Activated CD4-positive, CD25-positive, alpha-beta regulatory T cell (primary cell): Measurements from ENCODE around the gene FOSB.
"Not testable (repeated sequence)": the region's sequence is repeated elsewhere in the genome, so short reads cannot be mapped to it uniquely, and the experiment has no call there.

Experiments
- DNase-seq, 4 experiments: peaks; one replicate each; lab custom pipeline; 2025; lab: John Stamatoyannopoulos, UW

The FOSB gene

DNA sequence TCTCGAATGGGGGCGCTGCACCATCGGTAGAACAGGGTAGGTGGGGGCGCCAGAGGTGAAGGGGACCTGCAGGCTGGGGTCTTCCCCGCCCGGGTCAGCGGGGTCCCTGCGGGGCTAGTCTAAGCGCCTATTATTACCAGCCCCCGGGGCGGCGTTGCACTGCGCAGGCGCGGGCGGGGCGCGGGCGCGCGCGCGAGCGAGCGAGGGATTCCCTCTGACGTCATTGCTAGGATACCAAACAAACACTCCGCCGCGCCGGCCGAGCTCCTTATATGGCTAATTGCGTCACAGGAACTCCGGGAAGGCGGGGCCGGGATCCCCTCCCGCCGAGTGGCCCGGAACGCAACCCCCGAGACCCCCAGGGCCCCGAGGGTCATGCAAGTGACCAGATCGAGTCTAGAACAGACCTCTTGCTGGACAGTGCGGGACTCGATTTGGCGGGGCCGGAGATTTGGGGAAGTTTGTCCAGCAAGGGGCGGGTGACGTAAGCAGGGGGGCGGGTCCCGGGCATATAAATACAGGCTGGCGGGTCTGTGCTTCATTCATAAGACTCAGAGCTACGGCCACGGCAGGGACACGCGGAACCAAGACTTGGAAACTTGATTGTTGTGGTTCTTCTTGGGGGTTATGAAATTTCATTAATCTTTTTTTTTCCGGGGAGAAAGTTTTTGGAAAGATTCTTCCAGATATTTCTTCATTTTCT is at the start of gene FOSB:
FOSB (plus strand) TSS at position 541 of the 703 bp plus-strand sequence. CDS start 591 bp downstream, outside the sequence.
- DNase-seq, result peak; percentile 82 to 94 (median 88)

DNA sequence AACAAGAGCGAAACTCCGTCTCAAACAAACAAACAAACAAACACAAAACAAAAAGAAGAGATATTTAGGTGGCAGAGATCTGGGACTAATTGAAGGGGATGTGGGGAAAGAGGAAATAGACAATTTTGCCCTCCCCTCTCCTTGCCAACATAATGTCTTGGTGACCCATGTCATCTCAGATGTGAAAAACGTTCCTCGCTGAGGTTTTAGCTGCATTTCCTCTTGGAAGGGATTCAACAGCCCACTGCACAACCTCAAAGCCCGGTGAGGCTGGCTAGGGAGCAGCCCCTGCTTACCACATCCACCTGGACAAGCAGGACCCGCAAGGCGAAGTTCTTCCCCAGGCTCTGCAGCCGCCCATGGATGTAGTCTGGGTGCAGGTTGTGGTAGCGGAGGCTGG is 49.0 kb upstream of the FOSB start:
- DNase-seq, result no peak

DNA sequence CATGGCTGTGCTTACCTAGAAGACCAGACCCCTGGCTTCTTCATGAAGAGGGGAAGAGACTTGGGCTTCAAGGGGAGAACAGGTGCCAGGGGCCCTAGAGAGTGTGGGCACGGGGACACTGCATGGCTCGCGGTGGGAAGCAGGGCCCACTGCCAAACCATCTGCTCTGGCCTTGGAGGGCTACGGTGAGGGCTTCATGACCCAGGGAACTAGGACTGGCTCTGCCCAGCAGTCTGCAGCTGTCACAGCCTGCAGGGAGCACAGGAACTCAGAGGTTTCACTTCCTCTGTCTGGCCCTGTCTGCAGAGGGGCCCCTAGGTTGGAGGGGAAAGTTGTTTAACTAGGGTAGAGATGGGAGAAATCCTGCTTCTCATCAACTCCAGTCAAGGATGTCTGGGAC is 48.4 kb upstream of the FOSB start:
- no peak for DNase-seq

DNA sequence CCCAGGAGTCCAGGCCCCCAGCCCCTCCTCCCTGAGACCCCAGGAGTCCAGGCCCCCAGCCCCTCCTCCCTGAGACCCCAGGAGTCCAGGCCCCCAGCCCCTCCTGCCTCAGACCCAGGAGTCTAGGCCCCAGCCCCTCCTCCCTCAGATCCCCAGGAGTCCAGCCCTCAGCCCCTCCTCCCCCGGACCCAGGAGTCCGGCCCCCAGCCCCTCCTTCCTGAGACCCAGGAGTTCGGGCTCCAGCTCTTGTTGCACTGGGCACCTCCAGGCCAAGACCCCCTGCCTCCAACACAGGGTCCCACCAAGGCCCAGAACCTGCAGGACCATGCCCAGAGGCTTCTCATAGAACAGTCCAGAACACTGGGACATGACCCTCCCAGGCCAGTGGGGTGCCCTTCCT is 47.9 kb upstream of the FOSB start:
- DNase-seq, result no peak

DNA sequence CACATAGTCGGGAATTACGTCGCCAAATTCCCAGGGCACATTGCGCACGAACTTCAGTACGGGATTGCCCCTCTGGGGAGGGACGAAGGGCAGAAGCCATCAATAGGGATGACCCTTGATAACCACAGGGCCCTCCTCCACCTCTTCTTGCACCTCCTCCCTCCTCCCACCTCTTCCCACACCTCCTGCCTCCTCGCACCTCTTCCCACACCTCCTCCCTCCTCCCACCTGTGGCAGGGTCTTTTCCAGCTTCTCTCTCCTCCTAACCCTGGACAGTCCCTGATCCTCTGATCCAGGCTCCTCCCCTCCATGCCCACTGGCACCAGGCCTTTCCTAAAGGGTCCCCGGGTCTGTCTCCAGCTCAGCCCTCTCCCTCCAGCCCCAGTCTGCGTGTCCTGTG is 47.4 kb upstream of the FOSB start:
- no peak for DNase-seq

DNA sequence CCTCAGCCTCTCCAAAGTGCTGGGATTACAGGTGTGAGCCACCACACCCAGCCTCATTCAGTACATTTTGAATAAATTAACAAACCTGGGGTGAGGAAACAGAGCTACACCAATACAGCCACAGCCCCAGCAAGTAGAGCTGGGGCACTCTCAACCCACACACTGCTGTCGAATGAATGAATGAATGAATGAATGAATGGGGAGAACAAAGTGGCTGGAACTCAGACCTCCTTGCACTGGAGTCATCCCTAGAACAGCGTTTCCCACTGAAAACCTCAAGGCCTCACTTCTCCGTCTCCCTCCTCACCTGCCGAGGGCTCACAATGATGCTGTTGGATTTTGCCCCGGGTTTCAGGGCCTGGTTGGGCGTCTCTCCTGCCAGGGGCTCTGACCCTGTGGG is 46.9 kb upstream of the FOSB start:
- DNase-seq, result no peak

DNA sequence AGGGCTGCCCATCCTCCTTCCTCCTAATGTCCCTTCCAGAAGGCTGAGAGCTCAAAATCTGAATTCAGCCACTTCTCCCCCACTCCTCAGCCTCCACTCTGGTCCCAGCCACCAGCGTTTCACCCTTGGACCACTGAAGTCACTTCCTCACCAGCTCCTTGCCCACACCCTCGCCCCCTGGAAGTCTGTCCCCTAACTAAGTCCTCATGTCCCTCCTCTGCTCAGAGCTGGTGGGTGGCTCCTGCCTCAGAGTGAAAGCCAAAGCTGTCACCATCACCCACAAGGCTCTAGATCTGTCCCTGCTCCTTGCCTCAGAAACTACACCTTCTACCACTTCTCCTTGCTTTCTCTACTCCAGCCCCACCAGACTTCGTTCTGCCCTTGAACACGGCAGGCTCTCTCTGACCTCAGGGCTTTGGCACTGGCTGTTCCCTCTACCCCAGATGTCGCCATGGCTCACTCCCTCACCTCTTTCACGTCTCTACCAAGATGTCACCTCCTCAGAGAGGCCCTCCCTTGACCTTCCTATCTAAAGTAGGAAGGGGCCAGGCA is 45.8 kb upstream of the FOSB start:
- no peak for DNase-seq

DNA sequence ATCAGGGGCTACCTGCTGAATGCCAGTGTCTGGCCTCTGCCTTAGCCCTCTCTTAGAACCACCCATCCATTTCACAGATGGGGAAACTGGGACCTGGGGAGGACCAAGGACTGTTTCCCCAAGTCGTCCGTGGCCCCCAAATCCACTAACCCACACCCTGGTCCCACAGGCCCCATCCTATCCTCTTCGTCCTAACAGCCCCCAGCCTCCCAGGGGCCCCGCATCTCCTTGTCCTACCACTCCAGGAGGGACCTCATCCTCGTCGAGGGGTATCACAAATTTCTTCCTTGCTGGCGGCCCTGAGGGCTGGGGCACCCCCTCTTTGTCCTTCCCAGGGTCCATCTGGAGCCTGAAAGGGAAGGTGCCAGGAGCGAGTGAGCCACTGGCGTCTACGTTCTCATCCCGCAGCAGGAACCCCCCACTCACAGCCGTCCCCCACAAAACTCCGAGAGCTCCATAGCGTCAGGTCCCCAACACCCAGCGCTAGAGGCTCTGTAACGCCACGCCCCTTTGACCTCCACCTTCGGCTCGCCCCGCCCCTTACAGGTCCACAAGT is 44.7 kb upstream of the FOSB start:
- peak in 1 of 4 experiments; percentile 63 for DNase-seq

DNA sequence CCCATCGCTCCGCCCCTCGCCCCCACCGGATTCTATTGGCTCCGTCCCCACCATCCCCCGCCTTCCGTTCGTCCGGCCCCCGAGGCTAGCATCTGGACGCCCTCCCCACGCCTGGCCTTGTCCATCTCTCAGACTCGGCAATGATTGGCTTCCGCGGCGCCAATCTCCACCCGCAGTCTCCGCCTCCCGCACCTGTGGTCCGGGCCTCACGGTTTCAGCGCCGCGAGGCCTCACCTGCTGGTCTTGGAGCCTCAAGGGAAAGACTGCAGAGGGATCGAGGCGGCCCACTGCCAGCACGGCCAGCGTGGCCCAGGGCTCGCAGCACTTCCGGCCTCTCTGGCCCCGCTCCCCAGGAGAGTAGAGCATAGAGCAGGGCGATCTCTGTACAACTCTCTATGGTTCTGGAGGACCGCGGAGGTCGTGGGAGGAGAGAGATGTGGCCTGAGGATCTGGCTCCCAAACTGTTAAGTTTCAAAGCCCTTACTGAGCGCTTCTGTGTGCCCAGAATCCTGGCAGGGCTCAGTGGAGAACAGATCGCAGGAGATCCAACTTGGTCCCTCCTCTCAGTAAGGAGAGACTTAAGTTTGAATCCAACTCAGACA is 44.1 kb upstream of the FOSB start, which contains the start of gene ERCC1:
ERCC1 (minus strand) TSS at position 329 of the 602 bp plus-strand sequence. CDS start 543 bp downstream, outside the sequence.
- peak in 3 of 4 experiments; percentile 46 to 72 (median 61) for DNase-seq

DNA sequence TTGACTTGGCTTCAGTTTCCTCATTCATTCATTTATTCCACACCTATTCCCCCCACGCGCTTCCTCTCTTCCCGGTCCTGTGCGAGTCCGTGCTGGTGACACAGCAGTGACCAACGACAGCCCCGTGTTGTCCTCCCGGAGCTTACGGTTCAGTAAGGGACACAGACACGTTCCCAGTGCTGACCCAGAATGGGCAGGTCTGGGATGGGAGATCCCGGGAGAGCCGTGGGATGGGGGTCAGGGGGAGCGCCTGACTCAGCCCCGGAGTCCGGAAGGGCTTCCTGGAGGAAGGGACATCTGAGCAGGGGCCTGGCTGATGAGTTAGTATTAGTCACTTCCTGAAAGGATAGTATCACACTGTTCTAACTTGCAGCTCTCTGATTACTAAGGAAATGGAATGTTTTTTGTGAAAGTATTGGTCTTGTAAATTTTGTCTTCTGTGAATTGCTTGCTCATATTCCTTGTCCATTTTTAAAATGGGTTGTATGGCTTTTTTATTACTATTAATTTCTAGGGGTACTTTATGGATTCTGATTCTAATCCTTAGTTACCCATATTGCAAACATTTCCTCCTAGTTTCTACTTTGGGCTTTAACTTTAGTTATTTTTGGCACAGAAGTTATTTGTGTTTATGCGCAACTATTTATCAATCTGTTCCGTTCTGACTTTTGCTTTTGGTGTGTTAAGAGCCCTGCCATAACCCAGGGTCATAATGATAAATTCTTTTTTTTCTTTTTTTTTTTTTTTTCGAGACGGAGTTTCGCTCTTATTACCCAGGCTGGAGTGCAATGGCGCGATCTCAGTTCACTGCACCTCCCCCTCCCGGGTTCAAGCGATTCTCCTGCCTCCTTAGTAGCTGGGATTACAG is 43.4 kb upstream of the FOSB start:
- DNase-seq, result no peak

DNA sequence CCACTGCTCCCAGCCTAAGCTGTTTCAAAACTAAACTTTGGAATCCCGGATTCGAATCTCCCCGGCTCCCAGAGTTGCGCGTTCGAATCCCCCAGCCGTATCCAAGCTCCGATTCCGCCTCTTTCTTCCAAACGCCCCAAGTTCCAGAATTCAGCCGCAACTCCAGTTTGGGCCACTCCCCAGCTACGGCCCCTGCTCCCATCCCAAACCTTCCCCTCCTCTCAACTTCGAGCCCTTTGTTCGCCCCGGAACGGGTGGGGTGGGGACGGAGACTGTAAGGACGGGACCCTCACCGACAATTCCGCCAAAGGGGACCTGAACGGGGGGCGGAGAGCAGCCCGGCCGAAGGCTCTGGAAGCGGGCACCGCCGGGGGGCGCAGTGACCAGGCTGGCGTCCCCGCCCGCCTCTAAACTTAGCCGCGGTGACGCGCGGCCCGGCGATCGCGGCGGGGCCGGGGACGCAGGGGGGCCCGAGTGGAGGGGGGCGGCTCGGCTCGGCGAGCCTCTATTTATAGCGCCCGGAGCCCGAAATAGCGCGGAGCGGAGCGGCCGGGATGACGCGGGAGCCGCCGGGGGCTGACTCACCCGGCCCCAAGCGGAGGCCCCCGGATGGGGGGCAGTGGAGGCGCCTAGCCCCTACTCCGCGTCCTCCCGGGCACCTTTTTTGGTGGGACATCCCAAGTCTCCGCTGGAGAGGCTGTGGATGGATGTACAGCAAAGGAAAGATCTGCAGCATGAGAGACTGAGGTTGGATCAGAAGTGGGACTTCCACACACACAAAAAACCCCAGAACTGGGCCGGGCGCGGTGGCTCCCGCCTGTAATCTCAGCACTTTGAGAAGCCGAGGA is 39.2 kb upstream of the FOSB start:
- DNase-seq, result peak in 1 of 4 experiments; percentile 8

DNA sequence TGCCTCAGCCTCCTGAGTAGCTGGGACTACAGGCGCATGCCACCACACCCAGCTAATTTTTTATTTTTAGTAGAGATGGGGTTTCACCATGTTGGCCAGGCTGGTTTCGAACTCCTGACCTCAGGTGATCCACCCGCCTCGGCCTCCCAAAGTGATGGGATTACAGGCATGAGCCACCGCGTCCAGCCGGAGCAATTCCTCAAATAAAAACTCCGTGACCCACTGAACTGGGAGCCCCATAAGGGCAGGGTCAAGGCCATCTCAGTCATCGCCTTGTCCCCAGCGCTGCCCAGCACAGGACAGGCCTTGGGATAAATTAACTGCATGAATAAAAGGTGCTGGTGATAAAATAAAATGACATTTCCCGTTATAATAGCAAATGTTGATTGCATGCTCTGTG is 37.9 kb upstream of the FOSB start:
- not testable (repeated sequence) for DNase-seq

DNA sequence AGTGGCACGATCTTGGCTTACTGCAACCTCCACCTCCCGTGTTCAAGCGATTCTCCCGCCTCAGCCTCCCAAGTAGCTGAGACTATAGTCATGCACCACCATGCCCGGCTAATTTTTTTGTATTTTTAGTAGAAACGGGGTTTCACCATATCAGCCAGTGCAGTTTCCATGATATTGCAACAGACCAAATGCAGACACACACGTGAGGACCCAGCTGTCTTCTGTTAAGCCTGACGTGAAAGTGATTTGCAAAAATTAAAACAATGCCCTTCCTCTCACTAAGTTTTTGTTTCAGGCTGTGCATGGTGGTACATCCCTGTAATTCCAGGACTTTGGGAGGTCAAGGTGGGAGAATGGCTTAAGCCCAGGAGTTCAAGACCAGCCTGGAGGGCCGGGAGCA is 36.8 kb upstream of the FOSB start:
- DNase-seq, result not testable (repeated sequence)

DNA sequence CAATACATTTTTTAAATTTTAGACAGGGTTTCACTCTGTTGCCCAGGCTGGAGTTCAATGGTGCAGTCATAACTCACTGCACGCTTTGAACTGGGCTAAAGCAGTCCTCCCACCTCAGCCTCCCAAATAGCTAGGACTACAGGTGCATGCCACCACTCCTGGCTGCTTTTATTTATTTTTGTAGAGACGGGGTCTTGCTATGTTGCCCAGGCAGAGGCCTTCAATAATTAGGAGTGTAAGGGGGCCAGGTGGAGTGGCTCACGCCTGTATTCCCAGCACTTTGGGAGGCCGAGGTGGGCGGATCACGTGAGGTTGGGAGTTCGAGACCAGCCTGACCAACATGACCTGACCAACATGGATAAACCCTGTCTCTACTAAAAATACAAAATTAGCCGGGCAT is 35.3 kb upstream of the FOSB start:
- DNase-seq, result not testable (repeated sequence)

DNA sequence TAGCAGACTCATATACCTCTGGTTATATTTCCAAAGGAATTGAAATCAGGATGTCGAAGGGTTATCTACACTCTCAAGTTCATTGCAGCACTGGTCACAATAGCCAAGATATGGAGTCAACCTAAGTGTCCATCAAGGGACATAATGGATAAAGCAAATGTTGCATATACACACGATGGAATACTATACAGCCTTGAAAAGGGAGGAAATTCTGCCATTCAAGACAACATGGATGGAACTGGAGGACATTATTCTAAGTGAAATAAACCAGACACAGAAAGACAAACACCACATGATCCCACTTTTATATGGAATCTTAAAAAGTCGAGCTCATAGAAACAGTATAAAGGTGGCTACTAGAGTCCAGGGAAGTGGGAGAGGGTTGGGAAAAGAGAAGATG is 30.5 kb upstream of the FOSB start:
- no peak for DNase-seq

DNA sequence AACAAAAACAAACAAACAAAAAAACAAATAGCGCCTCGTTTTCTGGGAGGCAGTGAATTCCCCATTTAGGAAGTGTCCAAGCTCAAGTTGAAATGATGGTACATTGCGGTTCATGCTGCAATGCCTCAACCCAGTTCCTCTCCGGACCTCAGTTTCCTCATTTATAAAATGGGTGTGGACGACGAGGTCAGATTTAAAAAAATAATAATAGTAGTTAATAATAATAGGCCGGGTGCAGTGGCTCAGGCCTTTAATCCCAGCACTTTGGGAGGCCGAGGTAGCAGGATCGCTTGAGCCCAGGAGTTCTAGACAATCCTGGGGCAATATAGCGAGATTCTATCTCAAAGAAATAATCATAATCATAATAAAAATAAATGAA is 28.6 kb upstream of the FOSB start:
- DNase-seq, result no peak

DNA sequence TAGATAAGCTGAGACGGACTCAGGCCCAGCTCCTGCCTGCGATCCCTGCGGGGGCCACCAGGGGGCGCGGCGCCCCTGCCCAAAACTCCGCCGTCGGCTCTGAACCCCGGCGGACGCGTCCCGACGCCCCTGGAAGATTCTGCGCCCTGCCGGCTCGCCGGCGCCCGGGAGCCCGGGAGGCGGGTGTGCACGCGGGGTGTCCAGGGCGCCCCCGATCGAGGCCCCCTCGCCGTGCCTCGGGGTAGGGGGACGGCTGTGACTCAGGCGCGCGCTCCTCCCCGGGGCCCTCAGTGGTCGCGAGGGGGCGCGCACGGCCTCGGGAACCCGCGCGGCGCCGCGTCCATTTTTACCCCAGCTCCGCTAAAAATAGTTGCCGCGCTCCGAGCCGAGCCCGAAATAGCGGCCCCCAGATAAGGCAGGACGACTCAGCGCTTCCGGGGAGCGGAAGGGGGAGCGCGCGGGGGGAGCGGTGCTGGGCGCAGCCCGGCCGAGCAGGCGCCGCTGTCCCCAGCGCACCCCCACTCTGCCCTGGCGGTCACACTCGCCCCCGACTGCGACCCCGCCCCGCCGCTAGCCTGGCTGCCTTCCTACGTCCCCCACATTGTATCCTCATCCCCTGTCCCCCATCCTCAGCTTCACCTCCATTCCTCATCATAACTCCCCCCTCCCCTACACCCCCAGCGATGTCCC is 28.1 kb upstream of the FOSB start:
- peak; percentile 74 to 80 (median 78) for DNase-seq

DNA sequence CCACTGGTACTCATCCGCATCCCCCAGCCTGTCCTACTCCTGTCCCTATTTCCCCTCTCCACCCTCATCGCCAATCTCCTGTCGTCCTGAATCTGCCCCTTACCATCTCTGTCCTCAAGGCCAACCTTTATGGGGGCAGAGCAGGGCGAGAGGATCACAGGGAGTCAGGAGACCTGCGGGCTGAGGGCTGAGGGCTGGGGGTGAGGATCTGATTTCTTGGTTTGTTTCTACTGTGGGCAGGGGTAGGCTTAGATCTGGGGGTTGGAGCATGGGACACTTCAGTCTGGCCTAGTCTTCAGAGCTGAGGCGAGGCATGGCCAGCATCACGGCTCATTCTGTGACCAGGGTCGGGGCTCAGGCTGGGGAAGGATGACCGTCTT is 27.5 kb upstream of the FOSB start:
- no peak for DNase-seq

DNA sequence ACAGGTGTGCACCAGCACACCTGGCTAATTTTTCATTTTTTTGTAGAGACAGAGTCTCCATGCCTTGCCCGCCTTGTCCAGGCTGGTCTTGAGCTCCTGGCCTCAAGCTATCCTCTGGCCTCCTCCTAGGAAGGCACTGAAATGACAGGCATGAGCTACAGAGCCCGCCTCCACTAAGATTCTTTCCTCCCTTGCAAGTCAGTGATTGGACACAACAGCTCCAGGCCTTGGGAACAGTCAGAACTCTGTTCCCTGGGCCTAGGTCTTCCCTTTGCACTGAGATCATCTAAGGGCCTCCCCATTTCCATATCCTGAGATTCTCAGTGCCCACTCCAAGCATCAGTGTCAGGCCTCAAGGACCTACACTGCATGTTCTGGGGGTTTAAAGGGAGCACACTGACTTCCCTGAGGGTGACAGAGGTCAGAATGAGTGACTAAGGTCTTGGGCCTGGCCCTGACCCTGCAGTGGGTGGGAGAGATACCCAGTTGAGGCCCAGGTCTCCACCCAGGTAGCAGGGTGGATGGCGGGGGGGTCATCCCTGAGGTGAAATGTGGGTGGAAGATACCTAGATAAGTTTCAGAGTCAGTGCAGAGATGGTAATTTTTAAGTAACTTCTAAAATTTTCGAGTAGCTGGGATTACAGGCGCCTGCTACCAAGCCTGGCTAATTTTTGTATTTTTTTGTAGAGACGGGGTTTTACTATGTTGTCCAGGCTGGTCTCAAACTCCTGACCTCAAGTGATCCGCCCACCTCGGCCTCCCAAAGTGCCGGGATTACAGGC is 26.7 kb upstream of the FOSB start:
- DNase-seq, result no peak

DNA sequence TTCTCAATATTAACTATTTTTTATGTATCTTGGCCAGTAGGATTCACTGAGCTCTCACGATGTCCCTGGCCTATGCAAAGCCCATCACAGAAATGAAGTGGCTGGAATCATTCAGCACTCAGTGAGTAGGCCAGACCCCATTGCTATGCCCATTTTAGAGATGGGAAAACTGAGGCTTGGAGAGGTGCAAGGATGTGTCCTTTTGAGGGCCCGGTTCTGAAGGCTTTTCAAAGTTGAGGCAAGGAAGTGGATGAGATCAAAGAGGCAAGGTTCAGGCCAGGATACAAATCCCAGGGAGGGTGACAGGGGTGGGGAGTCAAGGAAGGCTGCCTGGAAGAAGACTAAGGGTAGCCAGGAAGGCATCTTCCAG is 25.4 kb upstream of the FOSB start:
- no peak for DNase-seq
